GM23248 (cell line): ENCODE measurements around the gene KLRC4.

Experiments
- EZH2 ChIP-seq: fragments of 200-600 bp; sonication (generic); IDR thresholded peaks from 2 replicates; pipeline ENCODE4 v1.6.1; 2018; ENCODE audit warnings: antibody characterized with exemption, mild to moderate bottlenecking; ENCODE audit not compliant: insufficient read depth, poor library complexity, severe bottlenecking
- EZH2phosphoT487 ChIP-seq: fragments of 200-600 bp; sonication (generic); IDR thresholded peaks from 2 replicates; pipeline ENCODE4 v1.6.1; 2018; ENCODE audit warnings: antibody characterized with exemption, moderate library complexity, mild to moderate bottlenecking, low read depth; ENCODE audit not compliant: insufficient read depth

GRCh38 chr12:10363914-10364814 is 45.4 kb downstream of the KLRC4 start:
- no peak for TF ChIP-seq EZH2phosphoT487
- no peak for TF ChIP-seq EZH2
